Measurements from ENCODE around the gene ANAPC1.
"Not testable (repeated sequence)": the region's sequence is repeated elsewhere in the genome, so short reads cannot be mapped to it uniquely, and the experiment has no call there.

ANAPC1 gene

GRCh38 chr2:111883661-111884591 lies at the start of gene ANAPC1:
Gene ANAPC1, minus strand, starts transcription at chr2:111884193. Its CDS starts 3,368 bp downstream, at chr2:111880825.
- DNase-seq (ENCODE audit: low read depth), result peak; percentile 79

GRCh38 chr2:111932841-111933291 lies 48.9 kb upstream of the ANAPC1 start:
- DNase-seq (ENCODE audit: low read depth), result no peak

GRCh38 chr2:111930875-111931274 lies 46.9 kb upstream of the ANAPC1 start:
- no peak for DNase-seq (ENCODE audit: low read depth)

- DNase-seq (ENCODE audit: low read depth), result no peak
These were observed 46.4 kb upstream of the ANAPC1 start for GRCh38 chr2:111930409-111930808.

GRCh38 chr2:111927723-111928122 lies 43.7 kb upstream of the ANAPC1 start:
- DNase-seq (ENCODE audit: low read depth), result no peak

GRCh38 chr2:111924617-111925107 lies 40.7 kb upstream of the ANAPC1 start:
- no peak for DNase-seq (ENCODE audit: low read depth)

- DNase-seq (ENCODE audit: low read depth), result no peak
These were observed 39.3 kb upstream of the ANAPC1 start for GRCh38 chr2:111923276-111923804.

- DNase-seq (ENCODE audit: low read depth), result no peak
These were observed 36.0 kb upstream of the ANAPC1 start for GRCh38 chr2:111919794-111920608.

GRCh38 chr2:111919365-111919764 lies 35.4 kb upstream of the ANAPC1 start:
- no peak for DNase-seq (ENCODE audit: low read depth)

GRCh38 chr2:111918383-111918806 lies 34.4 kb upstream of the ANAPC1 start:
- DNase-seq (ENCODE audit: low read depth), result no peak

- DNase-seq (ENCODE audit: low read depth), result no peak
These were observed 33.1 kb upstream of the ANAPC1 start for GRCh38 chr2:111917106-111917505.

- no peak for DNase-seq (ENCODE audit: low read depth)
These were observed 28.6 kb upstream of the ANAPC1 start for GRCh38 chr2:111912547-111912946.

- DNase-seq (ENCODE audit: low read depth), result not testable (repeated sequence)
These were observed 27.4 kb upstream of the ANAPC1 start for GRCh38 chr2:111911295-111911977.

GRCh38 chr2:111910609-111911277 lies 26.8 kb upstream of the ANAPC1 start:
- DNase-seq (ENCODE audit: low read depth), result no peak

GRCh38 chr2:111909997-111910396 lies 26.0 kb upstream of the ANAPC1 start:
- not testable (repeated sequence) for DNase-seq (ENCODE audit: low read depth)

- DNase-seq (ENCODE audit: low read depth), result no peak
These were observed 25.1 kb upstream of the ANAPC1 start for GRCh38 chr2:111909079-111909478.

GRCh38 chr2:111908578-111908977 lies 24.6 kb upstream of the ANAPC1 start:
- DNase-seq (ENCODE audit: low read depth), result no peak

- DNase-seq (ENCODE audit: low read depth), result no peak
These were observed 22.2 kb upstream of the ANAPC1 start for GRCh38 chr2:111905990-111906735.

GRCh38 chr2:111905475-111905869 lies 21.5 kb upstream of the ANAPC1 start:
- DNase-seq (ENCODE audit: low read depth), result not testable (repeated sequence)

GRCh38 chr2:111904726-111905474 lies 20.9 kb upstream of the ANAPC1 start:
- DNase-seq (ENCODE audit: low read depth), result no peak
